Heart right ventricle (tissue), 16 donors: ENCODE data around the gene C19orf47. TPM values are rescaled to one million over a fixed set of nuclear protein-coding genes. Genes with fewer than 3 reads are reported as not detected.
A peak's percentile ranks its signal among the peaks of the same experiment; 100 is the strongest.

Source experiments
- ATAC-seq, 8 donors: fragments of 200-7000 bp; cut with Tn5 transposase; one replicate each; pipeline ENCODE4 v1.9.1; 2020; ENCODE audit warnings: mild to moderate bottlenecking in 8 of 8, moderate library complexity in 8 of 8, moderate number of reproducible peaks in 1 of 8
- DNase-seq, 2 donors: peaks; one replicate each; pipeline ENCODE4 v3.0.0-alpha.2; 2020
- H3K27ac ChIP-seq, 10 donors: fragments of 200-600 bp; sonication (generic) in 2 of 10; one replicate each; pipeline versions ENCODE4 v1.5.0 to v1.8.0; 2020 to 2022; ENCODE audit warnings: mild to moderate bottlenecking in 3 of 10
- H3K27me3 ChIP-seq, 7 donors: fragments of 200-600 bp; one replicate each; pipeline ENCODE4 v1.8.0; 2021 to 2022; ENCODE audit warnings: mild to moderate bottlenecking in 2 of 7
- H3K36me3 ChIP-seq, 9 donors: fragments of 200-600 bp; sonication (generic) in 1 of 9; one replicate each; pipeline versions ENCODE4 v1.5.0 to v1.8.0; 2020 to 2022; ENCODE audit warnings: mild to moderate bottlenecking in 2 of 9
- H3K4me1 ChIP-seq, 9 donors: fragments of 200-600 bp; sonication (generic) in 1 of 9; one replicate each; pipeline versions ENCODE4 v1.5.0 to v1.8.0; 2020 to 2022; ENCODE audit warnings: mild to moderate bottlenecking in 4 of 9
- H3K4me3 ChIP-seq, 10 donors: fragments of 200-600 bp; sonication (generic) in 2 of 10; one replicate each; pipeline versions ENCODE4 v1.5.0 to v1.8.0; 2020 to 2022; ENCODE audit warnings: mild to moderate bottlenecking in 7 of 10, moderate library complexity in 2 of 10
- H3K9me3 ChIP-seq, 11 donors: fragments of 200-600 bp in 10 of 11; sonication (generic) in 2 of 11; one replicate each; pipeline versions ENCODE4 v1.5.0 to v1.8.0; 2013 to 2022; ENCODE audit warnings: mild to moderate bottlenecking in 2 of 11, control low read depth in 1 of 11, moderate library complexity in 1 of 11
- WGBS, 2 donors: extraction: QIAGEN DNeasy Blood & Tissue Kit; methylation state at CpG; one replicate each; pipeline ENCODE4 v1.1.7; 2013; ENCODE audit warnings: inconsistent platforms in 1 of 2; 5-methylcytosine and 5-hydroxymethylcytosine counted together
- intact Hi-C, 10 donors: fragments of 100-400 bp; cut with DNase I; formaldehyde crosslinking; loops; one replicate each; pipeline versions ENCODE4 v1.11.1 to v1.14.2; 2022
- polyA plus RNA-seq, 2 donors: library from polyadenylated mRNA; stranded (reverse); fragments of 200-250 nt; gene quantifications; one replicate each; pipeline ENCODE4 v1.2.3, GENCODE V29; 2013
- total RNA-seq, 10 donors: library from RNA; stranded (reverse); fragmentation: NEBNext Ultra II Directional in 3 of 10; extraction: Animal tissue kit (Norgen Biotek cat#: 25700) in 3 of 10; gene quantifications; one replicate each; pipeline versions ENCODE4 v1.2.1 to v1.2.4, GENCODE V29; 2021 to 2023
- TF ChIP-seq, protein P1 (sequence below), 9 donors: fragments of 200-600 bp; sonication (generic) in 2 of 9; IDR thresholded peaks; one replicate each; pipeline versions ENCODE4 v1.5.0 to v1.8.0; 2021 to 2022; ENCODE audit warnings: antibody characterized with exemption in 9 of 9, mild to moderate bottlenecking in 5 of 9, moderate library complexity in 1 of 9
- donor health status: Arrhythmogenic right ventricular cardiomyopathy.
- donor health status: ischemic (EF 13 %, LVEDD 7.1; RV severe dilation, severe dysfunction).
- donor health status: healthy with polysubstance abuse.
- donor health status: DM: no; HTN: yes; CAD: no.
- donor health status: DM: no; HTN: no; CAD: no.
- donor health status: ischemic (EF 25% LVEDD 6.9; RV normal size, moderate dysfunction).
- donor health status: ischemic (EF 25% LVEDD 5.7; RV mildly dilated, moderate dysfunction).
- donor health status: healthy.
- donor health status: DM: yes; HTN: yes; CAD: no.
- donor health status: Ischemic cardiomyopathy.
- donor health status: ischemic (EF 35%, LVEDD 5.7; RV mildly dilated, moderate dysfunction).
- donor health status: nonischemic (EF 11% LVEDD 7.7; RV severe dilation, severe dysfunction).
- donor health status: DM: yes; HTN: yes; CAD: no.
- donor health status: PGD.
- donor health status: ischemic (EF 29% LVEDD 5.4; RV normal size, mild dysfunction).
- donor health status: nonischemic (EF 23%, LVEDD 6.1; RV moderate dilation, normal function).

C19orf47 gene
- total and polyA plus RNA-seq, 12 donors = 138 to 347 (median 150) TPM

DNA sequence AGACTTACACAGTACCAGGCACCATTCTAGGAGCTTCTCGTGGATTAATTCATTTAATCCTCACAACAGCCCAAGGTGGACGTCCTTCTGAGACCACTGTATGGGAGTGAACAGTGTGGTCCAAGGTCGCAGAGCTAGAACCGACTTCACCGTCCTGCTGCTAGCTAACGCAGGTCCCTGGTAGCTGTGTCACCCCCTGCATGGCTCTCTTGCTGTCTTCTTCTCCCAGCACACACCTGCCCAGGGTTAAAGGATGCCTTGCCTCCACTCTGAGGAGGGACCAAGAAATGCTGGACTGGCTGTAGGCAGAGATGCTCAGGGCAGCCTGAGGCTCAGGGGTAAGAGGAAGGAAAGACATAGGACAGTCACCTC, 66.0 kb downstream of the C19orf47 start:
- Histone ChIP-seq H3K27me3 (no peaks in the 10 kb centered on the region), H3K4me1 (peaks cover 34 to 84% (median 77%) of the 10 kb centered on the region in 9 donors), H3K4me3 (no peak overlapping the region), H3K36me3 (peaks cover 0 to 11% (median 0%) of the 10 kb centered on the region in 9 donors), H3K27ac (peak overlapping the region in 9 of 10 donors; percentile 13 to 100 (median 92)), H3K9me3 (no peaks in the 10 kb centered on the region)
- 83 to 90% methylated on average over 6 of the region's 6 CpGs for WGBS, 2 donors
- TF ChIP-seq, protein P1, sequence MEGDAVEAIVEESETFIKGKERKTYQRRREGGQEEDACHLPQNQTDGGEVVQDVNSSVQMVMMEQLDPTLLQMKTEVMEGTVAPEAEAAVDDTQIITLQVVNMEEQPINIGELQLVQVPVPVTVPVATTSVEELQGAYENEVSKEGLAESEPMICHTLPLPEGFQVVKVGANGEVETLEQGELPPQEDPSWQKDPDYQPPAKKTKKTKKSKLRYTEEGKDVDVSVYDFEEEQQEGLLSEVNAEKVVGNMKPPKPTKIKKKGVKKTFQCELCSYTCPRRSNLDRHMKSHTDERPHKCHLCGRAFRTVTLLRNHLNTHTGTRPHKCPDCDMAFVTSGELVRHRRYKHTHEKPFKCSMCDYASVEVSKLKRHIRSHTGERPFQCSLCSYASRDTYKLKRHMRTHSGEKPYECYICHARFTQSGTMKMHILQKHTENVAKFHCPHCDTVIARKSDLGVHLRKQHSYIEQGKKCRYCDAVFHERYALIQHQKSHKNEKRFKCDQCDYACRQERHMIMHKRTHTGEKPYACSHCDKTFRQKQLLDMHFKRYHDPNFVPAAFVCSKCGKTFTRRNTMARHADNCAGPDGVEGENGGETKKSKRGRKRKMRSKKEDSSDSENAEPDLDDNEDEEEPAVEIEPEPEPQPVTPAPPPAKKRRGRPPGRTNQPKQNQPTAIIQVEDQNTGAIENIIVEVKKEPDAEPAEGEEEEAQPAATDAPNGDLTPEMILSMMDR (IDR thresholded peaks at IDR 0.05) = no peak
- DNase-seq = no peak
- intact Hi-C loops = loop anchor here in 1 of 10 donors (5.0 kb wide), 1 partner anchor 50 kb away; no protein-coding TSS in a partner anchor
- ATAC-seq = no peak

DNA sequence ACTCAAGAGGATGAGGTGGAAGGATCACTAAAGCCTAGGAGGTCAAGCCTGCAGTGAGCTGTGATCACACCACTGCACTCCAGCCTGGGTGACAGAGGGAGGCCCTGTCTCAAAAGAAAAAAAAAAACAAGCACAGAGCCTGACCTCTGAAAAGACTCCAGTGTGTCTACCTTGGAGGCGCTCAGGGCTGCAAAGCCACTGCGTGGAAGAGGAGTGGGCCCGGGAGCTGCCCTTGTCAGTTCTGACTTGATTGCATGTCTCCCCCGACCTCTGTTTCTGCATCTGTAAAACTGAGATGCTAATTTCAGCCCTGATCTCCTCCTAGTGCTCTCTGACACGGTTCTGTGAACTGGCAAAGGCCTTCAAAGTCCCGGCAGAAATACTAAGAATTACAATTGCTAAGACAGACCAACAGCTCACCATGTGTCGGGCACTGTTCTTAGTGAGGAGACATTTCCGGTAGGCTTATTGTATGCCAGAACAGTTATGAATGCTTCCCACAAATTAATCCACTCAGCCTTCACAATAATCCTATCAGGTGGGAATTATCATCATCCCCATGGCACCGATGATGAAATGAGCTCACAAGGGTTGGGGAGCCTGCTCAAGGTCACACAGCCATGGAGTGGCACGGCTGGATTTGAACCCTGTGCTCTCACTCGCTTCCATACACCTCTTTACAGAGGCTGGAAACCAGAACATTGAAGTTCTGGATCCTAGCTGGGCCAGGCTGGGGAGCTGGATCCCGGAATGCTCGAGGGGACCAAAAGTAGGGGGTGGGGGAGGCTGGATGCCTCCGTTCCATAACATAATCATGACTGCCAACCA, 66.6 kb downstream of the C19orf47 start:
- Histone ChIP-seq H3K27ac (peak overlapping the region in 8 of 10 donors; percentile 64 to 97 (median 86)), H3K4me3 (no peak overlapping the region), H3K4me1 (peaks cover 34 to 88% (median 79%) of the 10 kb centered on the region in 9 donors), H3K27me3 (no peaks in the 10 kb centered on the region), H3K36me3 (peaks cover 0 to 11% (median 0%) of the 10 kb centered on the region in 9 donors), H3K9me3 (no peaks in the 10 kb centered on the region)
- DNase-seq (no peak), ATAC-seq (no peak)
- TF ChIP-seq, protein P1 (IDR thresholded peaks at IDR 0.05) = no peak
- intact Hi-C loops = loop anchor here in 1 of 10 donors (5.0 kb wide), 1 partner anchor 49 kb away; no protein-coding TSS in a partner anchor
- 64 to 68% methylated on average over 14 of the region's 14 CpGs for WGBS, 2 donors

GRCh38 chr19:40280608-40281221, 67.5 kb downstream of the C19orf47 start:
- ATAC-seq (peak in 4 of 8 donors; percentile 0 to 5 (median 3)), DNase-seq (peak in 1 of 2 donors; percentile 40)
- 52 to 59% methylated on average over 10 of the region's 10 CpGs for WGBS, 2 donors
- TF ChIP-seq, protein P1 (IDR thresholded peaks at IDR 0.05) = no peak
- H3K27ac ChIP-seq = peak overlapping the region in 9 of 10 donors; percentile 8 to 95 (median 84)
- no peak overlapping the region for H3K4me3 ChIP-seq
- H3K9me3 ChIP-seq = no peaks in the 10 kb centered on the region
- peaks cover 34 to 87% (median 78%) of the 10 kb centered on the region in 9 donors for H3K4me1 ChIP-seq
- H3K36me3 ChIP-seq = peaks cover 0 to 11% (median 0%) of the 10 kb centered on the region in 9 donors
- intact Hi-C loops = loop anchor here in 1 of 10 donors (5.0 kb wide), 1 partner anchor 48 kb away; no protein-coding TSS in a partner anchor
- H3K27me3 ChIP-seq = no peaks in the 10 kb centered on the region
